Epidermal melanocyte (primary cell): ENCODE measurements around the gene GFRA3.
"Not testable (repeated sequence)": the region's sequence is repeated elsewhere in the genome, so short reads cannot be mapped to it uniquely, and the experiment has no call there.

Experiments
- DNase-seq: peaks from one replicate; pipeline ENCODE4 v3.0.0; 2011; ENCODE audit warnings: low spot score; ENCODE audit not compliant: insufficient read length

The GFRA3 gene

GRCh38 chr5:138247800-138248199 is 26.6 kb downstream of the GFRA3 start:
- not testable (repeated sequence) for DNase-seq

GRCh38 chr5:138246822-138247221 is 27.6 kb downstream of the GFRA3 start:
- DNase-seq, result no peak

DNA sequence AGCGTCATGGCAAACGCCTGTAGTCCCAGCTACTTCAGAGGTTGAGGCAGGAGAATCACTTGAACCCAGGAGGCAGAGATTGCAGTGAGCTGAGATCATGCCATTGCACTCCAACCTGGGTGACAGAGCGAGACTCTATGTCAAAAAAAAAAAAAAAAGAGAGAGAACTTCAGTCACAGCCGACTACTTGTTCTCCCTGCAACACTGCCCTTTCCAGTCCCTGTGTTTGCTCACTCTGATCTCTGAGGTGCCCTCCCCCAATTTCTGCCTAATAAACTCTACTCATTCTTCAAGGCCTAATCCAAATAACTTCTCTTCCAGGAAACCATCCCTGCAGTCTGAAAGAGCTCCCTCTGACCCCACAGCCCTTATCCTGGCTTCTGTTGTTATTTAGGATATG is 28.1 kb downstream of the GFRA3 start:
- no peak for DNase-seq

GRCh38 chr5:138245717-138246116 is 28.7 kb downstream of the GFRA3 start:
- DNase-seq, result no peak

DNA sequence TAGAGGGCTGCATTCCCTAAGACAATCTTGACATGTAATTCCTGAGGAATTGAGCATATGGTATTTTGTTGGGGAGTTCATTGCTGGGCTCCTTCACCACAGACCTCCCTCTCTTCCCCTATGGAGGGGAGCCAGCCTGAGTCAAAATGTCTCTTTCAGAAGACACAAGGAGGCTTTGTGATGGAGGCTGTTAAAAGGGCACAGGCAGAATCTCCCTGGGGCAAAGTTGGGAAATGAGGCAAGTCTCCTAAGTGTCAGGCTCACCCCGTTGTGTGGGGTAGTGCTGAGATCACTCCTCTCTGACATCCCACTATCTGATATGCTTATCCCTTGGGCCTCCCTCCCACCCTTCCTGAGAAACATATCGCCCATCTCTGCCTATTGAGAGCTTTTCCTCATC is 30.6 kb downstream of the GFRA3 start:
- DNase-seq, result peak; percentile 86

DNA sequence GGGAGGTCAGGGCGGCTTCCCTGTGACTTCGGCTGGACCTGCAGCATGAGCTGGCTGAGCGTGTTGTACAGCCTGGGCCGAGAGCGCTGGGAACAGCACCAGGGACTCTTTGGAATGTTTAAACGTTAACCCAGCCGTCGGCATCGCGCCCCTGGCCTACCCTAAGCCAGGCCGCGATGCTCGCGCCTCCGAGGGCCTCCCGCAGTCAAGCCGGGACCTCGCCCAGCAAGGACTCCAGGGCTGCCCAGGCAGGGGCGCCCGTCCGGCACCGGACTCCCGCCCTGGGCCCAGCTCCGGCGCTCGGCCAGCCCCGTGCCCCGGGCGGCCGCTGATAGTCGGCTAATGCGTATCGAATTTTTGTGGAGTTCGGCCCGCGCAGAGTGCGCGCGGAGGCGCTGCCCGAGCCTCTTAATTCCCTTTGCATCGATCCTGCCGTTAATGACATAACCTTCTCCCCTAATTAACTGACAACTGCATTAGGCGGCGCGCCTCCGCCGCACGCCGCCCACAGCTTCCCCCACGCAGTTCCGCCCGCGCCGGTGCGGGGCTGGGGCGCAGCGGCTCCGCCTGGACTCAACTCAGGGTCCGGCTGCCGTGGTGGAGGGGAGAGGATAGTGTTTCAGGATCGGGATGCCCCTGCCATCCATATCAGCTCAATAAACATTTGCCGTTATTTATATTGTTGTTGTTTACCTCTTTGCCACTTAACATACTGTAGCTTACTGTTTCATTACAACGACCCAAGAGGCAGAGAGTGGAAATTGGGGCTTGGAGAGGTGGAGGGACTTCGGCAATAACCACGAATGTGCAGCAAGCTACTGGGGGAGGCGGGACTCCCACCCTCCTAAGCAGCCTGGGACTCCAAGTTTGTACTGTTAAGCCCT is 32.5 kb downstream of the GFRA3 start:
- no peak for DNase-seq

DNA sequence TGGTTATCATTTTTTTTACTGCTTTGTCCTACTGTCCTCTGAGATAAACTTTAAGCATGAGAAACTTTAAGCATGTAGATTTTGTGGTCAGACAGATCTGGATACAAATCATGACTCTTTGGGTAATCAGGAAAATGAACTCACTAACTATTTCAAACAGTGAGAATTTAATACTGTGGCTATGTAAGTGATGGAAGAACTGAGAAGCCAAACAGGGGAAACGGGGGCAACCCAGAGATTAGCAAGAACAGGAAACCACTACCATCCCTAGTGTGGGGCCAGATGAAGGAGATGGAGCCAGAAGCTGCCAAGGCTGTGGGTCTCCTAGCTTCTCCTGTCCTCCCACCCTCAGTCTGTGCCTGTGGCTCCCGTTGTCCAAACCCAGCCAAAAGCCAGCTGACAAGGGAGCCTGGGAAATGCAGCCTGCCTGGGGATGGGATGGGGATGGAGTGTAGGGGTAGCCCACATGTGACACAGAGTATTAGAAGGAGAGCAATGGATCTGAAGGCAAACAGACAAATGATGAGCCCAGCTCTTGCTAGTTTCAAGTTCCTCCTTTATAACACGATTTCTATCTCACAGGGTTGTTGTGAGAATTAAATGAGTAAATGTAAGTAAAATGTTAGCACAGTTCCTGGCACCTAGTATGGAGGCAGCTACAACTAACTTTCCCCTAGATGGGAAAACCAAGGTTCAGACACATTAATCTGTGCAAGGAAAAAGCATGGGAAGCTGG is 33.6 kb downstream of the GFRA3 start:
- no peak for DNase-seq

DNA sequence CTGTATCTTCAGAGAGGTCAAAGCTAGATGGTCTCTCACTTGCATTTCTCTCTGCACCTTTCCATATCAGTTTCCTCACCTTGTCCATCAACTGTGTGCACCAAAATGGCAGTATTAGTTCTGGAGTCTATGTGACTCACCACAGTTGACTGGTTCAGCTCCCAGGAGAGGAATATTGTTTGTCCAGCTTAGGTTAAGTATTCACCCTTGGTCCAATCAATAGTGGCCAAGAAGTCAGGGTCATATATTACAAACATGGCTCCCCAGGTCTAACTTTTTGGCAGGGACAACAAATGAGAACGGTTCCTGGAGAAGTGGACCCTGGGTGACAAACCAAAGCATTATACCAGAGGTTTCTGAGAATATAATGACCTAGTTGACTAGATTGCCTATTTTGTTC is 36.4 kb downstream of the GFRA3 start:
- DNase-seq, result no peak

- DNase-seq, result no peak
These were observed 39.8 kb downstream of the GFRA3 start for GRCh38 chr5:138234651-138235050.

DNA sequence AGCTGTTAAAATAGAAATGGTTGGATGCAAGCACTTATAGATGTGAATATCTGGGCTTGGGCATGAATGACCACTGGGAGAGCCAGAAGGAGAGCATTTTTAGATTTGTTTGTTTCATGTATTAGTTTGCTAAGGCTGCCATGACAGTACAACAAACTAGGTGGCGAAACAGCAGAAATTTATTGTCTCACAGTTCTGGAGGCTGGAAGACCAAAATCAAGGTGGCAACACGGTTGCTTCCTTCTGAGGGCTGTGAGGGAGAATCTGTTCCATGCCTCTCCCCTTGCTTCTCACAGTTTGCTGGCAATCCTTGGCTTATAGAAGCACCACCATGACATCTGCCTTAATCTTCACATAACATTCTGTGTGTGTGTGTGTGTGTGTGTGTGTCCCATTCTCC is 41.1 kb downstream of the GFRA3 start:
- no peak for DNase-seq

GRCh38 chr5:138230981-138231589 is 43.3 kb downstream of the GFRA3 start:
- no peak for DNase-seq

DNA sequence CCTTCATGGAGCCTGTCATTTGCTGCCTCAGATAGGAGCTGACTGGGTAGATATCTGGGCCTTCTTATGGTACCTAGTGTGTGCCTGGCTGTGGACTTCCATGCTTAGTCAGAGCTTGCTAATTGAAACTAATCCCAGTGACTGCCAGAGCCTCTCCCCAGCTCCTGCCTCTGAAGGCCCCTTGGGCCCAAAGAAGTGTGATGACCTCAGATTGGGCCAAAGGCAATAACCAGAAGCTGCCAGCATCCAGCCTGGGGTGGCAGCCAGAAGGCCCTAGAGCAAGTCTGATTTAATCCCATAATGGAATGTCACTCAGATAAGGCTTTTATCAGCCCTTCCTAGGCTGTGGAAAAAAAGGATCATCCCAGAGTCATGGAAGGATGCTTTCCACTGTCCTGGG is 44.2 kb downstream of the GFRA3 start:
- no peak for DNase-seq

GRCh38 chr5:138229387-138229786 is 45.0 kb downstream of the GFRA3 start:
- no peak for DNase-seq

DNA sequence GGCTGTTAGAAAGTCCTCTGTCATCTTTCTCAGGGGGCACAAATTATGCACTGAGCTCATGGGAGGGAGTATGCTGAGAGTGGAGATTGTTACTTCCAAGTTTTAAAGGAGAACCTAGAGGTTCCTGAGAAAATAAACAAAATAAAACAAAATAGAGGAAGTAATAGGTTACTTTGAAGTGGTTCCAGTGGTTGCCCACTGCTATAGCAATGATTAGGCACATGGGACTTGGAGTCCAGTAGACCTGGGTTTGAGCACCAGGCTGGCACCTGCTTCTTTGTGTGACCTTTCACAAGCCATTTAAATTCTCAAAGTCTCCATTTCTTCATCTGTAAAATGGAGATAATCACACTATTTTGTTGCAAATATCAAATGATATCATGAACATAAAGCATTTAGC is 47.5 kb downstream of the GFRA3 start:
- no peak for DNase-seq

- DNase-seq, result no peak
These were observed 49.7 kb downstream of the GFRA3 start for GRCh38 chr5:138224712-138225111.

DNA sequence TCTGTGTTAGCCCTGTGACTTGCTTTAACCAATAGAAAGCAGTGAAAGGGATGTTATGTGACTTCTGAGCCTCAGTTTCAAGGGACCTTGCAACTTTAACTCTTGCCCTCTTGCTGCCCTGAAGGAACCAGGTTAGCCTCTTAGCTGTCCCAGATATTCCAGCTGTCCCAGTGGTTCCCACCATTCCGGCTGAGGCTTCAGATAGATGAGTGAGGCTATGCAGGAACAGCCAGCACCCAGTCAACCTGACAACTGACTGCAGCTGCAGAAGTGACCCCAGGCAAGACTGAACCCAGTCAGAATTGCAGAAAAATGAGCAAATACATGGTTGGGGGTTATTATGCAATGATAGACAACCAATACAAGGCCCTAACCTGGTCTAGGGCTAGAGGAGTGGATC is 50.9 kb downstream of the GFRA3 start:
- DNase-seq, result no peak

DNA sequence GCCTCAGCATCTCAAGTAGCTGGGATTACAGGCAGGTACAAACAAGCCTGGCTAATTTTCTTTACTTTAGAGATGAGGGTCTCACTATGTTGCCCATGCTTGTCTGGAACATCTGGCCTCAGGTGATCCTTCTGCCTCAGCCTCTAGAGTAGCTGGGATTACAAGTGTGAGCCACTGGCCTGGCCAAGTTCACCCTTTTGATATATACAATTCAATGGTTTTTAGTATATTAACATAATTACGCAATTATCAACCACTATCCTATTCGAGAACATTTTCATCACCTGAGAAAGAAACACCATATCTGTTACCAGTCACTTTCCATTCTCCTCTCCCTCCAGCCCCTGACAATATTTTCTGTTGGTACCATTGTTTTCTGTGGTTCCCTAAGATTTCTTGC is 57.6 kb downstream of the GFRA3 start:
- DNase-seq, result no peak

- peak; percentile 98 for DNase-seq
These were observed 61.0 kb downstream of the GFRA3 start, which contains the start of gene CDC23 for GRCh38 chr5:138213161-138214029. CDC23 (minus strand) TSS chr5:138213323; CDS start chr5:138213312, 11 bp downstream.

DNA sequence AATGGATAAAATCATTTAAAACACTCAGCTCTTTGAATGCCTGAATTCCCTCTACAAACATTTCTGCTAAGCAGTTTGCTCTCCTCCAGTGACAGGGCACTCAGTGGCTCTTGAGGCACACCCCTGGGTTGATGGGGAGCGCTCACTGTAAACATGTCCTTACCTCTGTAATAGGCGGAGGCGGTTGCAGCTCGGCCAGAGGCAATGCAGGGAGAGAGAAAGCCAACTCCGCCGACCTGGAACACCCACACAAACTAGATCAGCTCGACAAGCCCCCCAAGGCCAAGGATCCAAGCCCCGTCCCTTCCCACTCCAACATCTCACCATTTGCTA is 61.6 kb downstream of the GFRA3 start:
- no peak for DNase-seq

DNA sequence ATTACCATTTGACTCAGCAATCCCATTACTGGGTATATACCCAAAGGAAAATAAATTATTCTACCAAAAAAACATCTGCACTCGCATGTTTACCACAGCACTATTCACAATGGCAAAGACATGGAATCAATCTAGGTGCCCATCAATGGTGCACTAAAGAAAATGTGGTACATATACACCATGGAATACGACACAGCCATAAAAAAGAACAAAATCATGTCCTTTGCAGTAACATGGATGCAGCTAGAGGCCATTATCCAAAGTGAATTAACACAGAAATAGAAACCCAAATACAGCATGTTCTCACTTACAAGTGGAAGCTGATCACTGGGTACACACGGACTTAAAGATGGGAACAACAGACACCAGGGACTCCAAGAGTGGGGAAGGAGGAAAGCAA is 63.4 kb downstream of the GFRA3 start:
- DNase-seq, result no peak
